K562 (cell line): ENCODE measurements around the gene PPRC1. TPM values are rescaled to one million over a fixed set of nuclear protein-coding genes. Genes with fewer than 3 reads are reported as not detected.

Experiments
- ATF7 ChIP-seq: fragments of 450-650 bp; IDR thresholded peaks from 2 replicates; pipeline ENCODE4 v1.7.1; 2014; ENCODE audit warnings: mild to moderate bottlenecking, moderate library complexity
- CHD2 ChIP-seq: IDR thresholded peaks from 2 replicates; pipeline ENCODE4 v1.6.1; 2011; ENCODE audit warnings: low read depth, low read length
- CREB1 ChIP-seq, 2 experiments: sonication (generic) in 1 of 2; formaldehyde crosslinking in 1 of 2; IDR thresholded peaks; 2 replicates each; pipeline versions ENCODE4 v1.6.1 to v1.8.0; 2012 to 2022; ENCODE audit warnings: inconsistent platforms in 1 of 2, mild to moderate bottlenecking in 1 of 2, missing genetic modification reagents in 1 of 2, moderate library complexity in 1 of 2
- FOXA3 ChIP-seq, 2 experiments: fragments of 450-650 bp in 1 of 2; sonication (generic) in 1 of 2; formaldehyde crosslinking; IDR thresholded peaks in 1 of 2; conservative IDR thresholded peaks in 1 of 2; 2 replicates each; pipeline versions ENCODE4 v1.4.0 to v1.8.0; 2020 to 2022; ENCODE audit warnings: mild to moderate bottlenecking in 2 of 2, missing genetic modification reagents in 1 of 2
- GTF2F1 ChIP-seq: IDR thresholded peaks from 2 replicates; pipeline ENCODE4 v1.6.1; 2011; ENCODE audit warnings: low read depth, low read length, improper control_type of control experiment
- HDAC6 ChIP-seq: IDR thresholded peaks from 2 replicates; pipeline ENCODE4 v1.6.1; 2012; ENCODE audit warnings: low read depth, mild to moderate bottlenecking, control low read depth, inconsistent platforms, low read length, moderate library complexity
- HDGF ChIP-seq: fragments of 450-650 bp; IDR thresholded peaks from 2 replicates; pipeline ENCODE4 v1.6.1; 2016
- KAT8 ChIP-seq: fragments of 450-650 bp; IDR thresholded peaks from 2 replicates; pipeline ENCODE4 v1.6.1; 2016; ENCODE audit warnings: low read depth, mild to moderate bottlenecking
- ZNF146 ChIP-seq: IDR thresholded peaks from one replicate; pipeline ENCODE4 v1.6.1; 2018; ENCODE audit warnings: missing compliant biosample characterization; ENCODE audit not compliant: unreplicated experiment
- polyA plus RNA-seq, 8 experiments: library from polyadenylated mRNA; depleted of rRNA in 4 of 8; stranded (reverse) in 5 of 8; unstranded in 3 of 8; fragments of >200 nt; fragmentation: Nextera tagmentation in 2 of 8; fragmentation: Illumina TruSeq in 1 of 8; extraction: Ambion mirVana in 2 of 8; extraction: Trizol in 1 of 8; gene quantifications; 2 replicates each; pipeline versions ENCODE4 v1.2.1 to v1.2.3, GENCODE V29; 2011 to 2014; ENCODE audit warnings: inconsistent platforms in 1 of 8, missing spikeins in 1 of 8
- total RNA-seq, 7 experiments: library from RNA; depleted of rRNA in 6 of 7; stranded (reverse); fragments of >200 nt in 6 of 7; fragmentation: Illumina TruSeq in 2 of 7; extraction: Trizol in 2 of 7; gene quantifications; 2 replicates each; pipeline versions ENCODE4 v1.2.1 to v1.2.3, GENCODE V29; 2011 to 2021; ENCODE audit warnings: low replicate concordance in 1 of 7
- TF ChIP-seq, protein P1 (sequence below): fragments of 250-450 bp; sonication (Bioruptor Pico); IDR thresholded peaks from 2 replicates; pipeline ENCODE4 v1.5.1; 2021; ENCODE audit warnings: mild to moderate bottlenecking
- TF ChIP-seq, protein P2 (sequence below): sonication (generic); formaldehyde crosslinking; IDR thresholded peaks from 2 replicates; pipeline ENCODE4 v1.8.0; 2022; ENCODE audit warnings: missing genetic modification reagents, mild to moderate bottlenecking, moderate library complexity, borderline replicate concordance
- TF ChIP-seq, protein P3 (sequence below): fragments of 150-350 bp; conservative IDR thresholded peaks from 2 replicates; pipeline ENCODE4 v1.6.1; 2014; ENCODE audit warnings: low read length
- TF ChIP-seq, protein P4 (sequence below), 2 experiments: fragments of 450-650 bp; conservative IDR thresholded peaks; 2 replicates each; pipeline ENCODE4 v1.6.1; 2017; ENCODE audit warnings: mild to moderate bottlenecking in 2 of 2, moderate library complexity in 2 of 2
- TF ChIP-seq, protein P5 (sequence below): sonication (generic); formaldehyde crosslinking; IDR thresholded peaks from 2 replicates; pipeline ENCODE4 v1.8.0; 2022; ENCODE audit warnings: missing genetic modification reagents, mild to moderate bottlenecking, borderline replicate concordance
- TF ChIP-seq, protein P6 (sequence below): fragments of 200-800 bp; sonication (Bioruptor generic); IDR thresholded peaks from 2 replicates; pipeline ENCODE4 v1.6.1; 2017; ENCODE audit warnings: missing genetic modification characterization, missing compliant biosample characterization

PPRC1 gene
- total and polyA plus RNA-seq, 9 of the 15 experiments (the other 6 are each of a cell fraction or from before 2014, with no cell fraction given), result 8.5 to 47.1 (median 16.2) TPM

DNA sequence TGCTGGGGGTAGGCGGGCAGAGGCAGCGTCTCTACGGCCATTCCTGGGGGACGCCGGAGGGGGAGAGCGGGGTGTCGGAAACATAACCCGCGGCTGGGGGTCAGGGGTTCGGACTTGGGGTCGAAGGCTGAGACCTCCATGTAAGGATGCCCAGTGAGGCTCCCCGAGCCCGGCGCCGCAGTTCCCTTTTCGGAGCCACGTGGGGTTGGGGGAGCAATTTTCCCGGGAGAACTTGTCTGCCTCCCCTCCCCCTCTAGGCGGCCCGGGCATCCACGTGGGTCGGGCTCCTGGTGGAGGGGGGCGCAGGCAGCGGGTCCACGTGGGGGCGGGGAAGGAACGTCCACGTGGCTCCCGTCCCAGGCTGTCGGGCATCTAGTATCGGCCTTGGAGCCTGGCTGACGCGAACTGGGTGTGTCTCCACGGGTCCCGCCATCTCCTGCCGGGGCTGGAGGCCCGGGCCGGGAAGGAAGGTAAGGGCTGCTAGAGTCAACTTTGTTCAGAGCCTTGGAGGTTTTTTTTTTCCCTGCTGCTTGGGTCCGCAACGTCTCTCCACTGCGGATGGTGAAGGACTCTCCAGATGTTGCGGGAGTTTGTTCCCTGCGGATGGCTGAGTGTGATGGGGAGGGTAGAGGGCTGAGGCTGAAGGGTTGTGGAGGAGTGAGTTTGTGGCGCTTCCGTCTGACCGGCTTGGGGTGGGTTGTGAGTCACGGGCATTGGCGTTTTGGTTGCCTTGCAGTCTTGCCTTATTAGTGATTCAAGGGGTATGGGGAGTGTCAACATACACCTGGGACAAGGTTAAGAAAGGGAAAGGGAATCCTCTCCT, 744 bp downstream of the PPRC1 start (continued):
- TF ChIP-seq CHD2 (peak; percentile 18; the same call in 1 of the 2 replicates), ZNF146 (CRISPR knock-in tag) (no peak), FOXA3 (CRISPR knock-in tag; conservative IDR thresholded peaks at IDR 0.05 in 1 of 2, IDR thresholded peaks at IDR 0.05 in 1 of 2) (no peak), KAT8 (no peak), HDGF (no peak), ATF7 (no peak), GTF2F1 (no peak), CREB1 (IDR thresholded peaks at IDR 0.05) (no peak), CREB1 (CRISPR knock-in tag; IDR thresholded peaks at IDR 0.05) (peak; percentile 26; the same call in 1 of the 2 replicates), HDAC6 (no peak)
- TF ChIP-seq, protein P1, sequence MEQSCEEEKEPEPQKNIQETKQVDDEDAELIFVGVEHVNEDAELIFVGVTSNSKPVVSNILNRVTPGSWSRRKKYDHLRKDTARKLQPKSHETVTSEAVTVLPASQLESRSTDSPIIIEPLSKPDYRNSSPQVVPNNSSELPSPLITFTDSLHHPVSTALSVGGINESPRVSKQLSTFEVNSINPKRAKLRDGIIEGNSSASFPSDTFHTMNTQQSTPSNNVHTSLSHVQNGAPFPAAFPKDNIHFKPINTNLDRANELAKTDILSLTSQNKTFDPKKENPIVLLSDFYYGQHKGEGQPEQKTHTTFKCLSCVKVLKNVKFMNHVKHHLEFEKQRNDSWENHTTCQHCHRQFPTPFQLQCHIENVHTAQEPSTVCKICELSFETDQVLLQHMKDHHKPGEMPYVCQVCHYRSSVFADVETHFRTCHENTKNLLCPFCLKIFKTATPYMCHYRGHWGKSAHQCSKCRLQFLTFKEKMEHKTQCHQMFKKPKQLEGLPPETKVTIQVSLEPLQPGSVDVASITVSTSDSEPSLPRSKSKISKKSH (CRISPR knock-in tag), result no peak
- TF ChIP-seq, protein P2, sequence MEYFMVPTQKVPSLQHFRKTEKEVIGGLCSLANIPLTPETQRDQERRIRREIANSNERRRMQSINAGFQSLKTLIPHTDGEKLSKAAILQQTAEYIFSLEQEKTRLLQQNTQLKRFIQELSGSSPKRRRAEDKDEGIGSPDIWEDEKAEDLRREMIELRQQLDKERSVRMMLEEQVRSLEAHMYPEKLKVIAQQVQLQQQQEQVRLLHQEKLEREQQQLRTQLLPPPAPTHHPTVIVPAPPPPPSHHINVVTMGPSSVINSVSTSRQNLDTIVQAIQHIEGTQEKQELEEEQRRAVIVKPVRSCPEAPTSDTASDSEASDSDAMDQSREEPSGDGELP (CRISPR knock-in tag), result peak; percentile 45; the same call in 1 of the 2 replicates
- TF ChIP-seq, protein P3, sequence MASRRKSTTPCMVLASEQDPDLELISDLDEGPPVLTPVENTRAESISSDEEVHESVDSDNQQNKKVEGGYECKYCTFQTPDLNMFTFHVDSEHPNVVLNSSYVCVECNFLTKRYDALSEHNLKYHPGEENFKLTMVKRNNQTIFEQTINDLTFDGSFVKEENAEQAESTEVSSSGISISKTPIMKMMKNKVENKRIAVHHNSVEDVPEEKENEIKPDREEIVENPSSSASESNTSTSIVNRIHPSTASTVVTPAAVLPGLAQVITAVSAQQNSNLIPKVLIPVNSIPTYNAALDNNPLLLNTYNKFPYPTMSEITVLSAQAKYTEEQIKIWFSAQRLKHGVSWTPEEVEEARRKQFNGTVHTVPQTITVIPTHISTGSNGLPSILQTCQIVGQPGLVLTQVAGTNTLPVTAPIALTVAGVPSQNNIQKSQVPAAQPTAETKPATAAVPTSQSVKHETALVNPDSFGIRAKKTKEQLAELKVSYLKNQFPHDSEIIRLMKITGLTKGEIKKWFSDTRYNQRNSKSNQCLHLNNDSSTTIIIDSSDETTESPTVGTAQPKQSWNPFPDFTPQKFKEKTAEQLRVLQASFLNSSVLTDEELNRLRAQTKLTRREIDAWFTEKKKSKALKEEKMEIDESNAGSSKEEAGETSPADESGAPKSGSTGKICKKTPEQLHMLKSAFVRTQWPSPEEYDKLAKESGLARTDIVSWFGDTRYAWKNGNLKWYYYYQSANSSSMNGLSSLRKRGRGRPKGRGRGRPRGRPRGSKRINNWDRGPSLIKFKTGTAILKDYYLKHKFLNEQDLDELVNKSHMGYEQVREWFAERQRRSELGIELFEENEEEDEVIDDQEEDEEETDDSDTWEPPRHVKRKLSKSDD, result no peak
- TF ChIP-seq, protein P4, sequence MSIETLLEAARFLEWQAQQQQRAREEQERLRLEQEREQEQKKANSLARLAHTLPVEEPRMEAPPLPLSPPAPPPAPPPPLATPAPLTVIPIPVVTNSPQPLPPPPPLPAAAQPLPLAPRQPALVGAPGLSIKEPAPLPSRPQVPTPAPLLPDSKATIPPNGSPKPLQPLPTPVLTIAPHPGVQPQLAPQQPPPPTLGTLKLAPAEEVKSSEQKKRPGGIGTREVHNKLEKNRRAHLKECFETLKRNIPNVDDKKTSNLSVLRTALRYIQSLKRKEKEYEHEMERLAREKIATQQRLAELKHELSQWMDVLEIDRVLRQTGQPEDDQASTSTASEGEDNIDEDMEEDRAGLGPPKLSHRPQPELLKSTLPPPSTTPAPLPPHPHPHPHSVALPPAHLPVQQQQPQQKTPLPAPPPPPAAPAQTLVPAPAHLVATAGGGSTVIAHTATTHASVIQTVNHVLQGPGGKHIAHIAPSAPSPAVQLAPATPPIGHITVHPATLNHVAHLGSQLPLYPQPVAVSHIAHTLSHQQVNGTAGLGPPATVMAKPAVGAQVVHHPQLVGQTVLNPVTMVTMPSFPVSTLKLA (conservative IDR thresholded peaks at IDR 0.05), result peak; percentile 99
- TF ChIP-seq, protein P5, sequence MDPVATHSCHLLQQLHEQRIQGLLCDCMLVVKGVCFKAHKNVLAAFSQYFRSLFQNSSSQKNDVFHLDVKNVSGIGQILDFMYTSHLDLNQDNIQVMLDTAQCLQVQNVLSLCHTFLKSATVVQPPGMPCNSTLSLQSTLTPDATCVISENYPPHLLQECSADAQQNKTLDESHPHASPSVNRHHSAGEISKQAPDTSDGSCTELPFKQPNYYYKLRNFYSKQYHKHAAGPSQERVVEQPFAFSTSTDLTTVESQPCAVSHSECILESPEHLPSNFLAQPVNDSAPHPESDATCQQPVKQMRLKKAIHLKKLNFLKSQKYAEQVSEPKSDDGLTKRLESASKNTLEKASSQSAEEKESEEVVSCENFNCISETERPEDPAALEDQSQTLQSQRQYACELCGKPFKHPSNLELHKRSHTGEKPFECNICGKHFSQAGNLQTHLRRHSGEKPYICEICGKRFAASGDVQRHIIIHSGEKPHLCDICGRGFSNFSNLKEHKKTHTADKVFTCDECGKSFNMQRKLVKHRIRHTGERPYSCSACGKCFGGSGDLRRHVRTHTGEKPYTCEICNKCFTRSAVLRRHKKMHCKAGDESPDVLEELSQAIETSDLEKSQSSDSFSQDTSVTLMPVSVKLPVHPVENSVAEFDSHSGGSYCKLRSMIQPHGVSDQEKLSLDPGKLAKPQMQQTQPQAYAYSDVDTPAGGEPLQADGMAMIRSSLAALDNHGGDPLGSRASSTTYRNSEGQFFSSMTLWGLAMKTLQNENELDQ (CRISPR knock-in tag), result no peak
- TF ChIP-seq, protein P6, sequence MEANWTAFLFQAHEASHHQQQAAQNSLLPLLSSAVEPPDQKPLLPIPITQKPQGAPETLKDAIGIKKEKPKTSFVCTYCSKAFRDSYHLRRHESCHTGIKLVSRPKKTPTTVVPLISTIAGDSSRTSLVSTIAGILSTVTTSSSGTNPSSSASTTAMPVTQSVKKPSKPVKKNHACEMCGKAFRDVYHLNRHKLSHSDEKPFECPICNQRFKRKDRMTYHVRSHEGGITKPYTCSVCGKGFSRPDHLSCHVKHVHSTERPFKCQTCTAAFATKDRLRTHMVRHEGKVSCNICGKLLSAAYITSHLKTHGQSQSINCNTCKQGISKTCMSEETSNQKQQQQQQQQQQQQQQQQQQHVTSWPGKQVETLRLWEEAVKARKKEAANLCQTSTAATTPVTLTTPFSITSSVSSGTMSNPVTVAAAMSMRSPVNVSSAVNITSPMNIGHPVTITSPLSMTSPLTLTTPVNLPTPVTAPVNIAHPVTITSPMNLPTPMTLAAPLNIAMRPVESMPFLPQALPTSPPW, result peak; percentile 59
